H9 (cell line): Measurements from ENCODE around the gene KIAA2012. TPM values are rescaled to one million over a fixed set of nuclear protein-coding genes. Genes with fewer than 3 reads are reported as not detected.

Source experiments
- DNase-seq: peaks from one replicate; pipeline ENCODE4 v3.0.0-alpha.2; 2017
- H2AFZ ChIP-seq: one replicate; pipeline ENCODE4 v1.6.1; 2013; ENCODE audit warnings: mild to moderate bottlenecking, low read length, control low read depth, moderate library complexity
- H2AK5ac ChIP-seq: 2 replicates; pipeline ENCODE4 v1.6.1; 2013; ENCODE audit warnings: low read length, control low read depth, mixed read lengths; ENCODE audit not compliant: insufficient read length
- H2BK120ac ChIP-seq: one replicate; pipeline ENCODE4 v1.6.1; 2013; ENCODE audit warnings: low read depth, mild to moderate bottlenecking, low read length, control low read depth, inconsistent platforms; ENCODE audit not compliant: poor library complexity, severe bottlenecking
- H2BK12ac ChIP-seq: 2 replicates; pipeline ENCODE4 v1.6.1; 2013; ENCODE audit warnings: low read length, control low read depth, mixed read lengths, low read depth; ENCODE audit not compliant: insufficient read length
- H2BK15ac ChIP-seq: 2 replicates; pipeline ENCODE4 v1.6.1; 2013; ENCODE audit warnings: low read depth, low read length, control low read depth
- H2BK20ac ChIP-seq: one replicate; pipeline ENCODE4 v1.6.1; 2013; ENCODE audit warnings: low read depth, mild to moderate bottlenecking, low read length, control low read depth, inconsistent platforms; ENCODE audit not compliant: poor library complexity, severe bottlenecking
- H2BK5ac ChIP-seq: 2 replicates; pipeline ENCODE4 v1.6.1; 2013; ENCODE audit warnings: low read length, control low read depth, mixed read lengths; ENCODE audit not compliant: insufficient read length
- H3K14ac ChIP-seq: 2 replicates; pipeline ENCODE4 v1.6.1; 2013; ENCODE audit warnings: low read length, control low read depth; ENCODE audit not compliant: insufficient read depth
- H3K18ac ChIP-seq: 2 replicates; pipeline ENCODE4 v1.6.1; 2013; ENCODE audit warnings: low read depth, mild to moderate bottlenecking, mixed read lengths, low read length, control low read depth; ENCODE audit not compliant: insufficient read length
- H3K23ac ChIP-seq: 2 replicates; pipeline ENCODE4 v1.6.1; 2013; ENCODE audit warnings: low read length, control low read depth, mixed read lengths, low read depth; ENCODE audit not compliant: insufficient read length
- H3K23me2 ChIP-seq: 2 replicates; pipeline ENCODE4 v1.6.1; 2013; ENCODE audit warnings: low read depth, mild to moderate bottlenecking, mixed read lengths, low read length, control low read depth; ENCODE audit not compliant: insufficient read length, poor library complexity, severe bottlenecking
- H3K27ac ChIP-seq: 2 replicates; pipeline ENCODE4 v1.5.1; 2013; ENCODE audit warnings: low read length, control low read depth, mixed read lengths, low read depth; ENCODE audit not compliant: insufficient read length
- H3K27me3 ChIP-seq: 2 replicates; pipeline ENCODE4 v1.6.1; 2013; ENCODE audit warnings: low read length, control low read depth, inconsistent platforms; ENCODE audit not compliant: insufficient read depth
- H3K4ac ChIP-seq: 2 replicates; pipeline ENCODE4 v1.6.1; 2013; ENCODE audit warnings: low read depth, mild to moderate bottlenecking, control low read depth, inconsistent platforms, low read length, moderate library complexity
- H3K4me1 ChIP-seq: 2 replicates; pipeline ENCODE4 v1.6.1; 2013; ENCODE audit warnings: low read length, control low read depth, inconsistent platforms; ENCODE audit not compliant: insufficient read depth
- H3K4me2 ChIP-seq: 2 replicates; pipeline ENCODE4 v1.6.1; 2013; ENCODE audit warnings: low read length, control low read depth, mixed read lengths; ENCODE audit not compliant: insufficient read length, insufficient read depth
- H3K56ac ChIP-seq: 2 replicates; pipeline ENCODE4 v1.6.1; 2013; ENCODE audit warnings: low read depth, mild to moderate bottlenecking, mixed read lengths, low read length, control low read depth; ENCODE audit not compliant: insufficient read length
- H3K79me1 ChIP-seq: 2 replicates; pipeline ENCODE4 v1.6.1; 2013; ENCODE audit warnings: low read depth, mild to moderate bottlenecking, moderate library complexity, low read length, control low read depth, inconsistent platforms; ENCODE audit not compliant: insufficient read depth, poor library complexity, severe bottlenecking
- H3K79me2 ChIP-seq: 2 replicates; pipeline ENCODE4 v1.6.1; 2013; ENCODE audit warnings: low read length, control low read depth, inconsistent platforms; ENCODE audit not compliant: insufficient read depth
- H3K9ac ChIP-seq: 2 replicates; pipeline ENCODE4 v1.6.1; 2013; ENCODE audit warnings: low read length, control low read depth, mixed read lengths; ENCODE audit not compliant: insufficient read length; ENCODE audit errors: extremely low read depth
- H3K9me3 ChIP-seq: one replicate; pipeline ENCODE4 v1.6.1; 2013; ENCODE audit warnings: low read depth, low read length, inconsistent platforms; ENCODE audit not compliant: control insufficient read depth
- H3T11ph ChIP-seq: one replicate; pipeline ENCODE4 v1.6.1; 2013; ENCODE audit warnings: mild to moderate bottlenecking, low read length, control low read depth, inconsistent platforms
- H4K20me1 ChIP-seq: one replicate; pipeline ENCODE4 v1.6.1; 2013; ENCODE audit not compliant: control insufficient read depth, insufficient read length, insufficient read depth
- H4K5ac ChIP-seq: 2 replicates; pipeline ENCODE4 v1.6.1; 2013; ENCODE audit warnings: low read depth, mild to moderate bottlenecking, mixed read lengths, low read length, control low read depth; ENCODE audit not compliant: insufficient read length
- H4K8ac ChIP-seq: replicated peaks from 2 replicates; pipeline ENCODE4 v1.6.1; 2013; ENCODE audit warnings: low read length, control low read depth, mixed read lengths, low read depth; ENCODE audit not compliant: insufficient read length
- H4K91ac ChIP-seq: 2 replicates; pipeline ENCODE4 v1.6.1; 2013; ENCODE audit warnings: low read depth, mild to moderate bottlenecking, moderate library complexity, mixed read lengths, low read length, control low read depth; ENCODE audit not compliant: insufficient read length
- H3K27ac Mint-ChIP-seq, 3 experiments: 2 replicates in 2 of 3; 3 replicates in 1 of 3; pipeline ENCODE4 v1.8.0; 2020 to 2021; ENCODE audit warnings: mixed read lengths in 3 of 3, mild to moderate bottlenecking in 1 of 3, moderate library complexity in 1 of 3
- H3K27me3 Mint-ChIP-seq: 2 replicates; pipeline ENCODE4 v1.8.0; 2021; ENCODE audit warnings: low read depth, mild to moderate bottlenecking, moderate library complexity, mixed read lengths
- H3K36me3 Mint-ChIP-seq, 3 experiments: 2 replicates in 2 of 3; 3 replicates in 1 of 3; pipeline ENCODE4 v1.8.0; 2020 to 2021; ENCODE audit warnings: low read depth in 3 of 3, mixed read lengths in 3 of 3; ENCODE audit not compliant: insufficient read depth in 1 of 3
- H3K4me1 Mint-ChIP-seq, 2 experiments: 2 replicates each; pipeline ENCODE4 v1.8.0; 2020; ENCODE audit warnings: mixed read lengths in 2 of 2
- H3K4me3 Mint-ChIP-seq, 2 experiments: 2 replicates in 1 of 2; 3 replicates in 1 of 2; pipeline ENCODE4 v1.8.0; 2020 to 2021; ENCODE audit warnings: mild to moderate bottlenecking in 2 of 2, mixed read lengths in 2 of 2, moderate library complexity in 1 of 2
- H3K9me3 Mint-ChIP-seq, 2 experiments: 2 replicates in 1 of 2; 3 replicates in 1 of 2; pipeline ENCODE4 v1.8.0; 2020; ENCODE audit warnings: mild to moderate bottlenecking in 2 of 2, mixed read lengths in 2 of 2, moderate library complexity in 1 of 2
- CTCF ChIP-seq: fragments of 200-600 bp; sonication (generic); conservative IDR thresholded peaks from 3 replicates; pipeline ENCODE4 v1.8.0; 2021; ENCODE audit warnings: antibody characterized with exemption, mild to moderate bottlenecking
- WGBS: extraction: QIAGEN DNeasy Blood & Tissue Kit; methylation state at CpG from one replicate; pipeline ENCODE4 v1.1.7; 2013; ENCODE audit warnings: missing lambda C conversion rate, low lambda C conversion rate, mixed read lengths; ENCODE audit not compliant: insufficient read length; ENCODE audit errors: extremely low coverage; 5-methylcytosine and 5-hydroxymethylcytosine counted together
- total RNA-seq: library from RNA; stranded (reverse); gene quantifications from 2 replicates; pipeline ENCODE4 v1.2.1, GENCODE V29; 2021

KIAA2012 gene
- total RNA-seq, 1 experiment from 2014 or later = not detected

GRCh38 chr2:202147775-202148174 is 74.7 kb downstream of the KIAA2012 start:
- Histone ChIP-seq H3K4ac (no peak overlapping the region), H2BK20ac (no peak overlapping the region), H3K18ac (no peak overlapping the region), H2BK12ac (no peak overlapping the region), H3K23me2 (no peaks in the 10 kb centered on the region), H3K9me3 (no peaks in the 10 kb centered on the region), H4K8ac (no peak overlapping the region), H3K79me2 (no peaks in the 10 kb centered on the region), H2BK5ac (no peak overlapping the region), H3K27ac (no peak overlapping the region), H3K14ac (no peak overlapping the region), H3K79me1 (no peaks in the 10 kb centered on the region), H3K4me1 (no peaks in the 10 kb centered on the region; the same call in 1 of the 2 replicates), H2AK5ac (no peak overlapping the region), H2BK15ac (no peak overlapping the region), H3K27me3 (0 out of 2 replicates have a peak, but pooled peaks cover 2% of the 10 kb centered on the region), H4K5ac (no peak overlapping the region), H4K91ac (no peak overlapping the region), H2AFZ (no peak overlapping the region), H3K9ac (no peak overlapping the region), H3K4me2 (no peak overlapping the region), H3T11ph (no peak overlapping the region), H3K23ac (no peak overlapping the region), H2BK120ac (no peak overlapping the region), H3K56ac (no peak overlapping the region), H4K20me1 (no peaks in the 10 kb centered on the region)
- Mint-ChIP-seq H3K36me3 (no peaks in the 10 kb centered on the region), H3K4me3 (no peak overlapping the region), H3K9me3 (no peaks in the 10 kb centered on the region), H3K27me3 (peaks cover 19% of the 10 kb centered on the region), H3K4me1 (peaks cover 44 to 52% of the 10 kb centered on the region in 2 experiments), H3K27ac (0 out of 7 replicates have a peak overlapping the region, but pooled peaks of 1 of the 3 experiments have one; percentile 20)
- DNase-seq = no peak
- no CpG with 5 or more reads among the region's 4 CpGs for WGBS
- TF ChIP-seq CTCF = no peak
